ENCODE measurements around the gene TCF19.

Gene TCF19

GRCh38 chr6:31126396-31127175, 31.8 kb upstream of the TCF19 start:
- no peak overlapping the region for H3K4me3 ChIP-seq (ENCODE audit: low read depth, low read length)

DNA sequence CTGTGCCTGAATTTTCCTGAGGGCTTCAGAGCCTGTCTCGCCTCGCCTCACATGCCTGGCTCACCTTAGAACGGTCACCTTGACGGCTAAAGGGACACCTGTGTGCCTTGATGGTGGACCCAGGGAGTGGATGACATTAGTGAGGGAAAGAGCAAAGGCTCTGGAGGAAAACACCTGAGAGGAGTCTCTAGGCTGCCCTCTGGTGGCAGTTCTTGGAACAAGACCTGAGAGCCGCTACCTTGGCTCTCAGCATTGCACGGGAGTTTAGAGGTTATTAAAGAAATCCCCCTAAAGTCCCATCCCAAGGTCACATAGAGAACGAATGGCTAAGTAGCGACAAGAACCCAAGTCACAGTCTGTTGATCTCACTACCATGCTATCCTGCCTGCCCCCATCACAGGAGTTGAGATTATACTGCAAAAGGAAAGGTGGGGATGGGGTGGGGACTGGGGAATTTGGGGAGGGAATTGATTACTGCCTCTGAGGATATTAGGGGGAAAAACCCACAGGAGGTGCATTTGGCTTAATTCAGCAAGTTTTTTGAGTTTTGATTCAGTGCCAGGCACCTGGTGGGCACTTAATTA, 30.2 kb upstream of the TCF19 start:
- H3K4me3 ChIP-seq (ENCODE audit: low read depth, low read length), result no peak overlapping the region

GRCh38 chr6:31129130-31129529, 29.3 kb upstream of the TCF19 start:
- H3K4me3 ChIP-seq (ENCODE audit: low read depth, low read length), result no peak overlapping the region

DNA sequence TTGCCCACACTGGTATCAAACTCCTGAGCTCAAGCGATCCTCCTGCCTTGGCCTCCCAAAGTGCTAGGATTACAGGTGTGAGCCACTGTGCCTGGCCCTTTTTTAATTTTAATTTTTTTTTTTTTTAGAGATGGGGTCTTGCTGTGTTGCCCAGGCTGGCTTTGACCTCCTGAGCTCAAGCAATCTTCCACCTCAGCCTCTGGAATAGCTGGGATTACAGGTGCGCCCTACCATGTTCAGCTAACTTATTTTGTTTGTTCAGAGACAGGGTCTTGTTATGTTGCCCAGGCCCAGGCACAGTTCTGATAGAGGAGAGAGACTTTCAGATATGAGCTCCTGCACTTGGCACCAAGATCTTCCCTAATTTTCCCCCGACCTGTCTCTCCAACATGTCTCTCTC, 27.6 kb upstream of the TCF19 start:
- no peak overlapping the region for H3K4me3 ChIP-seq (ENCODE audit: low read depth, low read length)

DNA sequence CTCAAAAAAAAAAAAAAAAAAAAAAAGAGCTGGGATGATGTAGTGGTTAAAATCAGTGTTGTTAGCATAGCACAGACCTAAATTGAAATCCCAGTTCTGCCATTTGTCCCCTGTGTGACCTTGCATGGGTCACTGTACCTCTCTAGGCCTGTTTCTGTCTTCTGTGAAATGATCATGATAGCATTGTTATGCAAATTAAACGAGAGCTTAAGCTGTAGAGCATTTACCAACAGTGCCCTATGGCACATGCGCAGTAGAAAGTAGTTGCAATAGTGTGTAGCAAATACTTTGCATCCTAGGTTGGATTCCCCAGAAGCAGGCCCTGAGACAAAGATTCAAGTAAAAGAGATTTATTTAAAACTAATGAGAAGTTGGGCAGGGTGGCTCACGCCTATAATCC, 26.8 kb upstream of the TCF19 start:
- H3K4me3 ChIP-seq (ENCODE audit: low read depth, low read length), result no peak overlapping the region

- H3K4me3 ChIP-seq (ENCODE audit: low read depth, low read length), result no peak overlapping the region
Measured at GRCh38 chr6:31132806-31133205, 25.6 kb upstream of the TCF19 start.

DNA sequence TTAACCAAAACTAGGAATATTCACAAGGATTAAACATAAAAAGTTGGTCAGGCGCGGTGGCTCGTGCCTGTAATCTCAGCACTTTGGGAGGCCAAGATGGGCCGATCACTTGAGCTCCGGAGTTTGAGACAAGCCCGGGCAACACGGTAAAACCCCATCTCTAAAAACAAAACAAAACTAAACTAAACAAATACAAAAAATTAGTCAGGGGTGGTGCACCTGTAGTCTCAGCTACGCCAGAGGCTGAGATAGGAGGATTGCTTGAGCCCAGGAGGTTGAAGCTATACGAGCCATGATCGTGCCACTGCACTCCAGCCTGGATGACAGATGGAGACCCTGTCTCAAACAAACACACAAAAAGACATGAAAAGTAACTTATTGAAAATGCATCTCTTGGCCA, 22.7 kb upstream of the TCF19 start:
- no peak overlapping the region for H3K4me3 ChIP-seq (ENCODE audit: low read depth, low read length)

DNA sequence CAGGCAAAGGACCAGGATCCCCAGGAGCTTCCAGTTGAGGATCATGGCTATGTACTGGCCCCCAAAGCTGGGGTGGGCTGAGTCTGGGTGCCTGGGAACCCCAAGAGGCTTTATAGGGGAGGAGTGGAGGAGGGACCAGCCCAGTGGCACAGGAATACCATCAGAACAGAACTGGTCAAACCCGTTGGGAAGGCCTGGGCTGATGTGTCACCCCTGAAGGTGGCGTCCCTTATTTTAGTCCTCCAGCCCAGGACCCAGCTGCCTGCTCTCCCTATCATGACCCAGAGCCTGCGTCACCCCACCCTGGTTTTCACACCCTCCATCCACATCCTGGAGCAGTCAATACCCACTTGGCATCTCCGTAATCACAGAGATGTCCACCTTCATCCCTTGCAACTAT, 19.4 kb upstream of the TCF19 start, which contains the start of gene PSORS1C2:
TSS of gene PSORS1C2 (minus strand) at position 85 of the 400 bp plus-strand sequence. CDS start at position 45, 40 bp downstream.
- H3K4me3 ChIP-seq (ENCODE audit: low read depth, low read length), result no peak within 1 kb of the TSS

GRCh38 chr6:31139599-31139998, 18.8 kb upstream of the TCF19 start:
- H3K4me3 ChIP-seq (ENCODE audit: low read depth, low read length), result no peak overlapping the region

DNA sequence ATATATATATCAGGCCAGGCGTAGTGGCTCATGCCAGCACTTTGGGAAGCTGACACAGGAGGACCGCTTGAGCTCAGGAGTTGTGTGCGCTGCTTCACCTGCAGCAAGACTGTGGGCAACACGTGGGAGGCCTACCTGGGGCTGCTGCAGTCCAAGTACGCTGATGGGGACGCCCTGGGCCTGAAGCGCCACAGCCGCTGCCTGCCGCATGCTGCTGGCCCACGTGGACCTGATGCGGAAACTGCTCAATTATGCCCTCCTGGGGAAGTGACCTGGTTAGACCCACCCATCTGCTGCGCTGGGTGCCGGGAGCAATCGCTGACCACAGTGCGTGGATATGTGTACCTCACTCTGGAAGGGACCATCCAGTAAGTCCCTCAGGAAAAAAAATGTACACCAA, 17.7 kb upstream of the TCF19 start:
- no peak overlapping the region for H3K4me3 ChIP-seq (ENCODE audit: low read depth, low read length)

DNA sequence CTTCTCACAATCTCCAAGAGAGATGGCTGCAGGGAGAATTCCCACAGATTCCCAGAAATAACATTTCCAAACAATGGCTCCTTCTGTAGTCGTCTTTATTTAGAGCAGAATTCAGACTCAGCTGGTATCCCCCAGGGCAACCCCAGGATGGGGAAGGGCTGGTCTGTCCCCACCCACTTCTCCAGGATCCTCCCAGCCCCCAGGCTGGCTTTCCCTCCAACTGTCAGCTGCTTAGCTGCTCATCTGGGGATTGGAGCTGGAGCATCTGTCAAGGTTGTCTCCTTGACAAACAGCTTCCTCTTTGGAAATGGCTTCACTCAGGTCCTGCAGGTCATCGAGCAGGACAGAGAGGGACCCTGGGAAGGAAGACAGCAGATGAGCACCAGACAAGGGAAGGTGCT, 16.0 kb upstream of the TCF19 start:
- H3K4me3 ChIP-seq (ENCODE audit: low read depth, low read length), result no peak overlapping the region

GRCh38 chr6:31143148-31143547, 15.2 kb upstream of the TCF19 start:
- no peak overlapping the region for H3K4me3 ChIP-seq (ENCODE audit: low read depth, low read length)

DNA sequence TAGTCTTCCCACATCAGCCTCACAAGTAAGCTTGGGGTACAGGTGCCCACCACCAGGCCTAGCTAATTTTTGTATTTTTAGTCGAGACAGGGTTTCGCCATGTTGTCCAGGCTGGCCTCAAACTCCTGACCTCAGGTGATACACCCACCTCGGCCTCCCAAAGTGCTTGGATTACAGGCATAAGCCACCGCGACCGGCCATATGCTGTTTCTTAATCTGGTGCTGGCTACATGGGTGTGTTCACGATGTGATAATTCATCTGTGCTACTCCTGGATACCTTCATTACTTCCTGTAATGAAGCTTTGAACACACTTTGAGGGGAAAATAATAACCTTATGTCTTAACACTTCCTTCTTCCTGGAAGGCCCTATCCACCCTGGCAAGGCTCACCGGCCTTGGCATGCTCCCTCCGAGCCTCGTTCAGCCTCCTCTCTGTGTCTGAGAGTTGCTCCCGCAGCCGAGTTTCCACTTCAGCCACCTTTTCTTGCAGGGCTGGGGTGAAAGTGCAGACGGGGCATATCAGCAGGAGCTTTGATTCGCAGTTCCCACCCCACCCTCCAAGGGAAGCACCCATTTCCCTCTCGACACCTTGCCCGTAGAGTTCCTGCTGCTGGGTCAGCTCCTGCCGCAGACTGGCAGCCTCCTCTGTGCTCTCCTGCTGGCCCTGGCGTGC, 14.0 kb upstream of the TCF19 start:
- H3K4me3 ChIP-seq (ENCODE audit: low read depth, low read length), result no peak overlapping the region

DNA sequence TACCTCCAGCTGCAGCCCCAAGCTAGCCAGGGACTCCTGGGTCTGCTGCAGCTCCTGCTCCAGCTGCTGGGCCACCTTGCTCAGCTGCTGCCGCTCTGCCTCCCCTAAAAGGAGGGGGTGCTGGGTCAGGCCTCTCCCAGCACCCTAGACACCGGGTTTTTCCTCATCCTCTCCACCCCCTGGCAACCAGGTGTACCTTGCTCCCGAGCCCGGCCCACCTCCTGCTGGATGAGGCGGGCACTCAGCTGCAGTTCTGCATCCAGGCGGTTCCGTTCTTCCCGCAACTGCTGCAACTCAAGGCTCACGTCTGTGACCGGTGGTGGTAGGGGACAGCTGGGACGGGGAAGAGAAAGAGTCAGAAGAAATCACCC, 13.4 kb upstream of the TCF19 start:
- no peak overlapping the region for H3K4me3 ChIP-seq (ENCODE audit: low read depth, low read length)

GRCh38 chr6:31145386-31145785, 13.0 kb upstream of the TCF19 start:
- no peak overlapping the region for H3K4me3 ChIP-seq (ENCODE audit: low read depth, low read length)

GRCh38 chr6:31149827-31150447, 8.5 kb upstream of the TCF19 start:
- H3K4me3 ChIP-seq (ENCODE audit: low read depth, low read length), result no peak overlapping the region

- no peak overlapping the region for H3K4me3 ChIP-seq (ENCODE audit: low read depth, low read length)
Measured at GRCh38 chr6:31152781-31153180, 5.6 kb upstream of the TCF19 start.

DNA sequence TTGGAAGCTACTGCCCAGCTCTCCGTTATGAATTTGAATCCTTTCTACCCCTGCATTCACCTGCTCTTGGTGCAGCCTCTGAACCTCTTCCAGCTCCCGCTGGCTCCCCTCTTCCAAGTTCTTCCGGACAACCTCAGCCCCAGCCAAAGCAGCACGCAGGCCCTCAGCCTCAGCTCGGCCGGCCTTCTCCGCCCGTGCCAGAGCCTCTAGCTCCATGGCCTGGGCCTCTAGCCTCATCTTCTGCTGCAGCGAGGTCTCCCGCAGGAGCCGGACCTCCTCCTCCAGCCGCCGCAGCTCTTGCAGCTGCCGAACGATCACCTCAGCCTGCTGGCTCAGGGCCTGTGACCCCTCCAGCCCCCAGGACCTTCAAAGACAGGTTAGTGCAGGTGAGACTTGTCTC, 4.0 kb upstream of the TCF19 start:
- no peak overlapping the region for H3K4me3 ChIP-seq (ENCODE audit: low read depth, low read length)

DNA sequence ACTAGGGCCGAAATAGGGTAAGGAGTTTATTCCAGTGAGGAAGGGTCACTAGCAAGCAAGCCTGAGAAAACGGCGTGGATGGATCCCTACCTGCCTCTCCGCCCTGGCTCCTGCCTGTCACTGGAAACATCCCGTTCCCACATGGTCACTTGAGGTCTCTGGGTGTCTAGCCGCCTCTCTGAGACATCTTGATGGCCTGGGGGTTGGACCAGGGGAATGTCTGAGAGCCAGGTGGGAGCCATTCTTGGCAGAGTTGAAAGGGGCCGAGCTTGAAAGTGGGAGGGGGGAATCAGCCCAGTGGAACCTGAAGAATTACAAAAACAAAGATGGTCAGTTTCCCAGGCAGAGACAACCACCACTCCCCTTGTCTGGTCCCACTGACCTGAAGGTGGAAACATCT, 1.7 kb upstream of the TCF19 start:
- H3K4me3 ChIP-seq (ENCODE audit: low read depth, low read length), result no peak overlapping the region

DNA sequence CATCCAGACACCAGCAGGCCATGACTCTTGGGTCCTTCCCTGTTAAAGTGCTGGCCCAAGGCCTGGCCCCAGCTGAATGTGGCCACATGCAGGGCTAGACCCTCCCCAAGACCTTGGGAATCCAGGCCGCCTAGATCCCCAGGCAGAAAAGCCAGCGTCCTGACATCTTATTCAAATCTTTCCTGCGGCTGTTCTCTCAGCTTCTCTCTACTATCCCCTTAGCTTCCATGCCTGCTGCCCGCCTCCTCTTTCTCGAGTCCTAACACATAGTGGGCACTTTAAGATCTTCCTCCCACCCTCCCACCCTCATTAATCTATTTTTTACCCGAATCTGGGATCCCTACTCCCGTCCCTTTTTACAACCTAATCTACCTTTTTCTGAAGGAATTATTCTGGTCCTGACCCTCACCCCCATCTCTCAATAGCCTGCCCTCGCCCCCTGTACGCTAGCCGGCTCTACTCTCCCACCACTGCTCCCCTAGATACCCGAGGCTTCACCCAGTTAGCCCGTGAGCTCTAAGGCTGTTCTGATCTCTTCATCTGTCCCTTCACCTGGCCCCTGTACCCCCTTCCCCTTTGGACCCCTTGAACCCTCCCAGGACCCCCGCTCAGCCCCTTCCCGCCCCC, 763 bp upstream of the TCF19 start, which contains the start of gene CCHCR1:
TSS of gene CCHCR1 (minus strand) at position 290 of the 627 bp plus-strand sequence. CDS start at position 88, 202 bp downstream.
- peak within 1 kb of the TSS; percentile 66 for H3K4me3 ChIP-seq (ENCODE audit: low read depth, low read length)

All from iPS-11a (cell line).